Panc1 (cell line): ENCODE data around the gene FGF7. TPM values are rescaled to one million over a fixed set of nuclear protein-coding genes. Genes with fewer than 3 reads are reported as not detected.

ENCODE experiments used
- ATAC-seq: fragments of 200-7000 bp; cut with Tn5 transposase; 2 replicates; pipeline ENCODE4 v1.9.1; 2020; ENCODE audit warnings: mild to moderate bottlenecking, moderate library complexity
- BruUV-seq: library from RNA; stranded (reverse); fragments of 400-500 nt; replicated peaks from 2 replicates; lab custom pipeline; 2021; lab: Mats Ljungman, UMichigan
- CTCF ChIA-PET: fragments of 300-600 bp; sonication (Branson Sonifier 250); formaldehyde crosslinking; loops from one replicate; lab custom pipeline; 2022; ENCODE audit warnings: antibody characterized with exemption; lab: Charles Lee
- POLR2A ChIA-PET: fragments of 300-600 bp; sonication (Branson Sonifier 250); formaldehyde crosslinking; loops from one replicate; lab custom pipeline; 2022; ENCODE audit warnings: antibody characterized with exemption; lab: Charles Lee
- DNase-seq: peaks from one replicate; pipeline ENCODE4 v3.0.0-alpha.2; 2010; ENCODE audit warnings: low read depth, low spot score
- H3K27ac ChIP-seq: 2 replicates; pipeline ENCODE4 v1.5.1; 2011; ENCODE audit warnings: mild to moderate bottlenecking, low read length, inconsistent platforms
- H3K27me3 ChIP-seq: fragments of 200-500 bp; sonication (Bioruptor generic); 2 replicates; pipeline ENCODE4 v1.6.0; 2014; ENCODE audit warnings: low read length, inconsistent platforms; ENCODE audit not compliant: control insufficient read depth, insufficient read depth
- H3K36me3 ChIP-seq: fragments of 200-500 bp; sonication (Bioruptor generic); 2 replicates; pipeline ENCODE4 v1.5.1; 2014; ENCODE audit warnings: inconsistent platforms, mild to moderate bottlenecking, low read length, moderate library complexity; ENCODE audit not compliant: control insufficient read depth, insufficient read depth
- H3K4me1 ChIP-seq: 2 replicates; pipeline ENCODE4 v1.5.1; 2011; ENCODE audit warnings: inconsistent platforms, mild to moderate bottlenecking, low read length, moderate library complexity; ENCODE audit not compliant: control insufficient read depth, insufficient read depth
- H3K4me3 ChIP-seq, 2 experiments: 2 replicates each; pipeline ENCODE4 v1.5.1; 2011 to 2012; ENCODE audit warnings: low read depth in 2 of 2, low read length in 2 of 2, mild to moderate bottlenecking in 2 of 2, inconsistent platforms in 1 of 2, moderate library complexity in 1 of 2
- H3K9me3 ChIP-seq: fragments of 200-500 bp; sonication (Bioruptor generic); 2 replicates; pipeline ENCODE4 v1.5.1; 2014; ENCODE audit warnings: low read depth, mild to moderate bottlenecking, inconsistent platforms, low read length, moderate library complexity; ENCODE audit not compliant: control insufficient read depth, insufficient read depth
- POLR2AphosphoS5 ChIP-seq: IDR thresholded peaks from 2 replicates; pipeline ENCODE4 v1.6.1; 2012; ENCODE audit warnings: mild to moderate bottlenecking, low read depth, low read length, moderate library complexity
- REST ChIP-seq, 2 experiments: IDR thresholded peaks; 2 replicates each; pipeline ENCODE4 v1.6.1; 2011 to 2012; ENCODE audit warnings: low read depth in 2 of 2, control low read depth in 1 of 2, low read length in 1 of 2, mild to moderate bottlenecking in 1 of 2, moderate library complexity in 1 of 2; ENCODE audit not compliant: insufficient read depth in 1 of 2
- SIN3A ChIP-seq: IDR thresholded peaks from 2 replicates; pipeline ENCODE4 v1.6.1; 2012; ENCODE audit warnings: low read depth, mild to moderate bottlenecking, low read length, moderate library complexity, borderline replicate concordance; ENCODE audit not compliant: insufficient read depth
- TCF7L2 ChIP-seq: IDR thresholded peaks from 2 replicates; pipeline ENCODE4 v1.6.1; 2011; ENCODE audit warnings: mild to moderate bottlenecking, low read depth, low read length, inconsistent platforms
- in situ Hi-C: cut with HindIII; loops from 2 replicates; pipeline ENCODE4 v1.10.0; 2016; ENCODE audit warnings: low sequenced_read_pairs, low pct_unique_long_range_greater_than_20kb
- intact Hi-C: fragments of 100-400 bp; cut with micrococcal nuclease; formaldehyde crosslinking; loops from one replicate; pipeline ENCODE4 v1.10.0; 2022; ENCODE audit not compliant: unreplicated experiment
- total RNA-seq: library from RNA; stranded (reverse); gene quantifications from one replicate; pipeline ENCODE4 v1.2.1, GENCODE V29; 2021; ENCODE audit not compliant: unreplicated experiment
- TF ChIP-seq, protein P1 (sequence below): fragments of 450-650 bp; IDR thresholded peaks from 2 replicates; pipeline ENCODE4 v1.5.1; 2017; ENCODE audit warnings: mild to moderate bottlenecking

FGF7 gene
- total RNA-seq, 1 experiment from 2014 or later: not detected

DNA sequence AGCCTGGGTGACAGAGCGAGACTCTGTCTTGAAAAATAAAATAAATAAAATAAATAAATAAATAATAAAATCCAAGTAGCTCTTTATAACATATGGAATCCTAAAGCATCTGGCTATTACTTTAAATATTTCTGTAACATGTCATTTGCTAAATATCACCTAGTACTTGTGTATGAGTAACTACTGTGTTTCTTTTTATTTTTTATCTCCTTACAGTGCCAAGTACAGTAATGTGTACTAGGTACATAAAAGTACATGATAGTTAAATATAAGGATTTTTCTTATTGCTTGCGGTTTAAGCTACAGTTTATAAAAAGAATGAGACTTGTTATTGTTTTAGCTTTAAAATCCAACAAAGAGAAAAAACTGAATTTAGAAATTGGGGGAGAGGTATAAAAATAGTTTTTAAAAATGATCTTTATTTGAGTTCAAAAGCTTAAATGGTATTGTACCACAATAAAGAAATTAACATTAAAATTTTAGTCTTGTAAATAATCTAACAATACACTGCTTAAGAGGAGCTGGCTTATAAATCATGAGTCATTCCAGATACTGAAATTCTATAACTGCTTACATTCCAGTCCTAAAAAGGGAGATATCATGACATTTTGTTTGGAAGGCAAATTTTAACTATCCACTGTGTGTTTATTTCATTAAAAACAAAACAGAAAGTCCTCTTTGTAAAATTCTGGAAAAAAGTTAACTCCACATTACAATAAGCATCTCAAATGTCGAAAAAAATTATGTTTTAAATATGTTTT, 73.1 kb downstream of the FGF7 start:
- ChIA-PET CTCF (interaction anchor here (0.7 kb wide), 1 partner anchor 198 kb away, joined by 3 read pairs; no protein-coding TSS in a partner anchor), POLR2A (no interaction called here)
- no peak overlapping the region for H3K27ac ChIP-seq
- DNase-seq (no peak), ATAC-seq (no peak)
- H3K4me1 ChIP-seq: no peaks in the 10 kb centered on the region
- H3K27me3 ChIP-seq: no peaks in the 10 kb centered on the region
- intact Hi-C loops: no loop called here
- no peak overlapping the region for H3K4me3 ChIP-seq
- H3K36me3 ChIP-seq: no peaks in the 10 kb centered on the region
- in situ Hi-C loops: no loop called here
- H3K9me3 ChIP-seq: no peaks in the 10 kb centered on the region
- no TSS peak for BruUV-seq
- no peak for TF ChIP-seq TCF7L2
- TF ChIP-seq, protein P1, sequence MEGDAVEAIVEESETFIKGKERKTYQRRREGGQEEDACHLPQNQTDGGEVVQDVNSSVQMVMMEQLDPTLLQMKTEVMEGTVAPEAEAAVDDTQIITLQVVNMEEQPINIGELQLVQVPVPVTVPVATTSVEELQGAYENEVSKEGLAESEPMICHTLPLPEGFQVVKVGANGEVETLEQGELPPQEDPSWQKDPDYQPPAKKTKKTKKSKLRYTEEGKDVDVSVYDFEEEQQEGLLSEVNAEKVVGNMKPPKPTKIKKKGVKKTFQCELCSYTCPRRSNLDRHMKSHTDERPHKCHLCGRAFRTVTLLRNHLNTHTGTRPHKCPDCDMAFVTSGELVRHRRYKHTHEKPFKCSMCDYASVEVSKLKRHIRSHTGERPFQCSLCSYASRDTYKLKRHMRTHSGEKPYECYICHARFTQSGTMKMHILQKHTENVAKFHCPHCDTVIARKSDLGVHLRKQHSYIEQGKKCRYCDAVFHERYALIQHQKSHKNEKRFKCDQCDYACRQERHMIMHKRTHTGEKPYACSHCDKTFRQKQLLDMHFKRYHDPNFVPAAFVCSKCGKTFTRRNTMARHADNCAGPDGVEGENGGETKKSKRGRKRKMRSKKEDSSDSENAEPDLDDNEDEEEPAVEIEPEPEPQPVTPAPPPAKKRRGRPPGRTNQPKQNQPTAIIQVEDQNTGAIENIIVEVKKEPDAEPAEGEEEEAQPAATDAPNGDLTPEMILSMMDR: no peak
- no peak for TF ChIP-seq REST (IDR thresholded peaks at IDR 0.05; ENCODE audit: insufficient read depth in 1 of 2, low read depth in 2 of 2, low read length in 1 of 2)
- no peak for TF ChIP-seq POLR2AphosphoS5
- no peak for TF ChIP-seq SIN3A

- intact Hi-C loops: no loop called here
Observed at GRCh38 chr15:49501586-49501985, 78.5 kb downstream of the FGF7 start.

More at GRCh38 chr15:49501586-49501985, 78.5 kb downstream of the FGF7 start:
- TF ChIP-seq TCF7L2: no peak
- TF ChIP-seq POLR2AphosphoS5: no peak
- TF ChIP-seq, protein P1: no peak
- no peak for TF ChIP-seq REST (IDR thresholded peaks at IDR 0.05; ENCODE audit: insufficient read depth in 1 of 2, low read depth in 2 of 2, low read length in 1 of 2)
- TF ChIP-seq SIN3A: no peak
- Histone ChIP-seq H3K27me3 (no peaks in the 10 kb centered on the region), H3K4me3 (no peak overlapping the region), H3K36me3 (no peaks in the 10 kb centered on the region), H3K9me3 (no peaks in the 10 kb centered on the region), H3K4me1 (no peaks in the 10 kb centered on the region), H3K27ac (no peak overlapping the region)
- in situ Hi-C loops: no loop called here
- ATAC-seq (no peak), DNase-seq (no peak)
- CTCF ChIA-PET: no interaction called here
- POLR2A ChIA-PET: no interaction called here
- BruUV-seq: no TSS peak
